Dermis lymphatic vessel endothelial cell (primary cell): ENCODE measurements around the gene HILPDA. TPM values are rescaled to one million over a fixed set of nuclear protein-coding genes. Genes with fewer than 3 reads are reported as not detected.

Source experiments
- total RNA-seq: library from RNA; depleted of rRNA; stranded (reverse); fragments of >200 nt; gene quantifications from 2 replicates; pipeline ENCODE4 v1.2.1, GENCODE V29; 2014

The HILPDA gene
- total RNA-seq, result 6.9 and 9.1 TPM in 2 replicates

GRCh38 chr7:128455543-128456254, at the start of gene HILPDA:
TSS of gene HILPDA (plus strand) at chr7:128455878. CDS start at chr7:128457269, 1,391 bp downstream.

GRCh38 chr7:128409596-128410450, 45.9 kb upstream of the HILPDA start, which contains the start of gene IMPDH1:
TSS of gene IMPDH1 (minus strand) at chr7:128409982. CDS start at chr7:128409901, 81 bp downstream.

GRCh38 chr7:128476402-128477335, 21.0 kb downstream of the HILPDA start, which contains the start of gene METTL2B:
TSS of gene METTL2B (plus strand) at chr7:128476748. CDS start at chr7:128476766, 18 bp downstream.

Other genes with a start within 250 kb of the HILPDA start
- not detected in 2 replicates for gene LEP, start 214.6 kb upstream of the HILPDA start, total RNA-seq
- gene RBM28, start 112.0 kb upstream of the HILPDA start, total RNA-seq, result 7.0 and 15.5 TPM in 2 replicates
- not detected in 2 replicates for gene PRRT4, start 94.2 kb upstream of the HILPDA start, total RNA-seq
- 31.1 and 42.9 TPM in 2 replicates for gene IMPDH1, start 45.9 kb upstream of the HILPDA start, total RNA-seq
- 21.3 and 25.9 TPM in 2 replicates for gene METTL2B, start 20.9 kb downstream of the HILPDA start, total RNA-seq
- gene GARIN1A, start 216.4 kb downstream of the HILPDA start, total RNA-seq, result 0.09 and 0.33 TPM in 2 replicates